ENCODE data around the gene DPH5. TPM values are rescaled to one million over a fixed set of nuclear protein-coding genes. Genes with fewer than 3 reads are reported as not detected.

DPH5 gene
- total and polyA plus RNA-seq, 10 of the 15 experiments (the other 5 are each of a cell fraction or from before 2014, with no cell fraction given), result 44.1 to 95.7 (median 66.4) TPM

- H3K27ac ChIP-seq (ENCODE audit: control insufficient read depth, insufficient read depth), result peak overlapping the region; percentile 60
- WGBS (ENCODE audit: insufficient coverage, insufficient replicate concordance, low lambda C conversion rate, missing lambda C conversion rate), result 0% methylated on average over 3 of the region's 3 CpGs
- H3K4me2 ChIP-seq (ENCODE audit: control insufficient read depth, insufficient read depth), result peak overlapping the region; percentile 64
- ChIA-PET SMC1A (ENCODE audit: uncharacterized antibody, unreplicated experiment) (interaction anchor here (0.7 to 1.5 kb wide), 8 partner anchors 12 to 70 kb away, joined by 3 to 4 read pairs (median 3); no protein-coding TSS in a partner anchor), RAD21 (ENCODE audit: unreplicated experiment) (no interaction called here), CTCF (interaction anchor here (0.6 to 1.2 kb wide), 9 partner anchors 17 to 804 kb away, joined by 3 to 6 read pairs (median 3); no protein-coding TSS in a partner anchor), POLR2A (interaction anchor here (0.5 kb wide), 1 partner anchor 201 kb away, joined by 4 read pairs; no protein-coding TSS in a partner anchor)
- BruUV-seq (replicated peaks), result no TSS peak
- peak; percentile 76 for FAIRE-seq
- ATAC-seq, result peak; percentile 93
- in situ Hi-C loops (cut with MboI), result no loop called here
- intact Hi-C loops (cut with micrococcal nuclease; ENCODE audit: unreplicated experiment), result no loop called here
- no peaks in the 10 kb centered on the region for H3K9me3 ChIP-seq (replicated peaks; ENCODE audit: control insufficient read depth, insufficient read depth, low read length)
- no peaks in the 10 kb centered on the region for H3K27me3 ChIP-seq (replicated peaks in 1 of 2; ENCODE audit: control insufficient read depth in 2 of 2, insufficient read depth in 2 of 2, low read length in 1 of 2)
- peaks cover 24% of the 10 kb centered on the region for H3K4me1 ChIP-seq (ENCODE audit: control insufficient read depth, insufficient read depth, low read length)
- no peaks in the 10 kb centered on the region for H4K20me1 ChIP-seq (ENCODE audit: control insufficient read depth, insufficient read depth)
- no peak overlapping the region for H3K4me3 ChIP-seq
- H3K36me3 ChIP-seq (ENCODE audit: control insufficient read depth in 2 of 2, insufficient read depth in 2 of 2, low read length in 1 of 2), result no peaks in the 10 kb centered on the region; a peak in 1 of 4 replicates
- no peak for DNase-seq (ENCODE audit: low read depth, low spot score)
- H3K79me2 ChIP-seq (ENCODE audit: control insufficient read depth, insufficient read depth, low read length), result no peaks in the 10 kb centered on the region; the same call in 1 of the 2 replicates
- H3K9ac ChIP-seq (ENCODE audit: control insufficient read depth, insufficient read depth, low read length), result 0 out of 2 replicates have a peak overlapping the region, but pooled peaks have one; percentile 40
- H2AFZ ChIP-seq (ENCODE audit: control insufficient read depth, low read depth, low read length), result peak overlapping the region; percentile 65
- no peak for TF ChIP-seq DPF2 (IDR thresholded peaks at IDR 0.05)
- TF ChIP-seq BHLHE40 (IDR thresholded peaks at IDR 0.05; ENCODE audit: borderline replicate concordance in 1 of 2, low read depth in 2 of 2, low read length in 1 of 2), result no peak
- no peak for TF ChIP-seq IRF4 (IDR thresholded peaks at IDR 0.05; ENCODE audit: low read depth, low read length)
- TF ChIP-seq YY1 (IDR thresholded peaks at IDR 0.05; ENCODE audit: low read depth, low read length), result no peak
- no peak for TF ChIP-seq HDAC6 (IDR thresholded peaks at IDR 0.05; ENCODE audit: unreplicated experiment)
- no peak for TF ChIP-seq IRF3 (IDR thresholded peaks at IDR 0.05)
- no peak for TF ChIP-seq REST (IDR thresholded peaks at IDR 0.05; ENCODE audit: low read depth, low read length)
- no peak for TF ChIP-seq SMARCA5 (IDR thresholded peaks at IDR 0.05)
- TF ChIP-seq ATF2 (IDR thresholded peaks at IDR 0.05; ENCODE audit: low read length), result peak; percentile 49; the same call in 1 of the 2 replicates
- peak; percentile 84 for TF ChIP-seq NFIC (IDR thresholded peaks at IDR 0.05; ENCODE audit: low read depth, low read length)
- no peak for TF ChIP-seq SMC3 (IDR thresholded peaks at IDR 0.05; ENCODE audit: borderline replicate concordance, low read length)
- peak; percentile 72; the same call in 1 of the 2 replicates for TF ChIP-seq TCF3 (IDR thresholded peaks at IDR 0.05; ENCODE audit: borderline replicate concordance, insufficient read depth, low read depth, low read length)
- TF ChIP-seq RELA (IDR thresholded peaks at IDR 0.05; ENCODE audit: borderline replicate concordance, partially characterized antibody), result no peak
- TF ChIP-seq NR2F1 (conservative IDR thresholded peaks at IDR 0.05), result no peak
These were observed 26.4 kb upstream of the DPH5 start for GRCh38 chr1:101051688-101052638.

Measured in GM12878 (cell line).